DOHH2 (cell line): ENCODE measurements around the gene CSNK1G2.

Experiments
- H3F3A ChIP-seq: fragments of 200-600 bp; sonication (generic), shearing (Covaris generic); 2 replicates; pipeline ENCODE4 v1.6.0; 2016; ENCODE audit warnings: antibody characterized with exemption, mild to moderate bottlenecking; ENCODE audit not compliant: control insufficient read depth, insufficient read depth
- H3K27ac ChIP-seq: fragments of 200-600 bp; sonication (generic); 2 replicates; pipeline ENCODE4 v1.5.1; 2014; ENCODE audit warnings: low read depth, mild to moderate bottlenecking, low read length, moderate library complexity
- H3K27me3 ChIP-seq: fragments of 200-600 bp; sonication (generic); 2 replicates; pipeline ENCODE4 v1.6.1; 2014; ENCODE audit warnings: mild to moderate bottlenecking, low read length, mixed read lengths; ENCODE audit not compliant: control insufficient read depth
- H3K36me3 ChIP-seq: fragments of 200-600 bp; sonication (generic); 2 replicates; pipeline ENCODE4 v1.6.1; 2014; ENCODE audit warnings: mild to moderate bottlenecking, low read length, moderate library complexity, mixed read lengths; ENCODE audit not compliant: control insufficient read depth
- H3K4me1 ChIP-seq: fragments of 200-600 bp; sonication (generic); 2 replicates; pipeline ENCODE4 v1.6.1; 2014; ENCODE audit warnings: mild to moderate bottlenecking, low read length, mixed read lengths; ENCODE audit not compliant: control insufficient read depth
- H3K4me2 ChIP-seq: fragments of 200-600 bp; sonication (generic); 2 replicates; pipeline ENCODE4 v1.6.0; 2014; ENCODE audit warnings: mild to moderate bottlenecking, low read length, moderate library complexity
- H3K4me3 ChIP-seq: fragments of 200-600 bp; sonication (generic); 2 replicates; pipeline ENCODE4 v1.5.1; 2014; ENCODE audit warnings: mild to moderate bottlenecking, low read length, mixed read lengths
- H3K79me2 ChIP-seq: fragments of 200-600 bp; sonication (generic); 2 replicates; pipeline ENCODE4 v1.6.1; 2014; ENCODE audit warnings: mild to moderate bottlenecking, low read length, mixed read lengths; ENCODE audit not compliant: control insufficient read depth
- H3K9me2 ChIP-seq: fragments of 200-600 bp; sonication (generic); replicated peaks from 2 replicates; pipeline ENCODE4 v1.6.1; 2014; ENCODE audit warnings: mild to moderate bottlenecking, low read length, mixed read lengths; ENCODE audit not compliant: control insufficient read depth
- H3K9me3 ChIP-seq: fragments of 200-600 bp; sonication (generic); 2 replicates; pipeline ENCODE4 v1.6.1; 2014; ENCODE audit warnings: antibody characterized with exemption, low read length, mixed read lengths; ENCODE audit not compliant: control insufficient read depth, insufficient read depth
- H4K20me1 ChIP-seq: fragments of 200-600 bp; sonication (generic); 2 replicates; pipeline ENCODE4 v1.6.0; 2014; ENCODE audit warnings: low read depth, mild to moderate bottlenecking, antibody characterized with exemption, low read length, moderate library complexity; ENCODE audit not compliant: control insufficient read depth, insufficient read depth
- EZH2phosphoT487 ChIP-seq: fragments of 200-600 bp; sonication (generic); IDR thresholded peaks from 2 replicates; pipeline ENCODE4 v1.6.1; 2017; ENCODE audit warnings: borderline replicate concordance, mild to moderate bottlenecking, antibody characterized with exemption, low read length, moderate library complexity, mixed read lengths
- TF ChIP-seq, protein P1 (sequence below): fragments of 200-600 bp; sonication (generic); IDR thresholded peaks from one replicate; pipeline ENCODE4 v1.5.1; 2014; ENCODE audit warnings: antibody characterized with exemption, mild to moderate bottlenecking, low read depth, low read length; ENCODE audit not compliant: poor library complexity, severe bottlenecking

Gene CSNK1G2

GRCh38 chr19:1912760-1913505, 28.0 kb upstream of the CSNK1G2 start:
- Histone ChIP-seq H3K27me3 (no peaks in the 10 kb centered on the region), H3K4me2 (no peak overlapping the region), H3K9me2 (no peaks in the 10 kb centered on the region), H3K79me2 (peaks cover 63% of the 10 kb centered on the region), H3F3A (no peaks in the 10 kb centered on the region), H3K27ac (no peak overlapping the region), H3K4me1 (no peaks in the 10 kb centered on the region), H3K36me3 (peaks cover 12% of the 10 kb centered on the region), H4K20me1 (0 out of 2 replicates have a peak, but pooled peaks cover 4% of the 10 kb centered on the region), H3K4me3 (no peak overlapping the region), H3K9me3 (no peaks in the 10 kb centered on the region)
- TF ChIP-seq, protein P1, sequence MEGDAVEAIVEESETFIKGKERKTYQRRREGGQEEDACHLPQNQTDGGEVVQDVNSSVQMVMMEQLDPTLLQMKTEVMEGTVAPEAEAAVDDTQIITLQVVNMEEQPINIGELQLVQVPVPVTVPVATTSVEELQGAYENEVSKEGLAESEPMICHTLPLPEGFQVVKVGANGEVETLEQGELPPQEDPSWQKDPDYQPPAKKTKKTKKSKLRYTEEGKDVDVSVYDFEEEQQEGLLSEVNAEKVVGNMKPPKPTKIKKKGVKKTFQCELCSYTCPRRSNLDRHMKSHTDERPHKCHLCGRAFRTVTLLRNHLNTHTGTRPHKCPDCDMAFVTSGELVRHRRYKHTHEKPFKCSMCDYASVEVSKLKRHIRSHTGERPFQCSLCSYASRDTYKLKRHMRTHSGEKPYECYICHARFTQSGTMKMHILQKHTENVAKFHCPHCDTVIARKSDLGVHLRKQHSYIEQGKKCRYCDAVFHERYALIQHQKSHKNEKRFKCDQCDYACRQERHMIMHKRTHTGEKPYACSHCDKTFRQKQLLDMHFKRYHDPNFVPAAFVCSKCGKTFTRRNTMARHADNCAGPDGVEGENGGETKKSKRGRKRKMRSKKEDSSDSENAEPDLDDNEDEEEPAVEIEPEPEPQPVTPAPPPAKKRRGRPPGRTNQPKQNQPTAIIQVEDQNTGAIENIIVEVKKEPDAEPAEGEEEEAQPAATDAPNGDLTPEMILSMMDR: no peak
- TF ChIP-seq EZH2phosphoT487: no peak

DNA sequence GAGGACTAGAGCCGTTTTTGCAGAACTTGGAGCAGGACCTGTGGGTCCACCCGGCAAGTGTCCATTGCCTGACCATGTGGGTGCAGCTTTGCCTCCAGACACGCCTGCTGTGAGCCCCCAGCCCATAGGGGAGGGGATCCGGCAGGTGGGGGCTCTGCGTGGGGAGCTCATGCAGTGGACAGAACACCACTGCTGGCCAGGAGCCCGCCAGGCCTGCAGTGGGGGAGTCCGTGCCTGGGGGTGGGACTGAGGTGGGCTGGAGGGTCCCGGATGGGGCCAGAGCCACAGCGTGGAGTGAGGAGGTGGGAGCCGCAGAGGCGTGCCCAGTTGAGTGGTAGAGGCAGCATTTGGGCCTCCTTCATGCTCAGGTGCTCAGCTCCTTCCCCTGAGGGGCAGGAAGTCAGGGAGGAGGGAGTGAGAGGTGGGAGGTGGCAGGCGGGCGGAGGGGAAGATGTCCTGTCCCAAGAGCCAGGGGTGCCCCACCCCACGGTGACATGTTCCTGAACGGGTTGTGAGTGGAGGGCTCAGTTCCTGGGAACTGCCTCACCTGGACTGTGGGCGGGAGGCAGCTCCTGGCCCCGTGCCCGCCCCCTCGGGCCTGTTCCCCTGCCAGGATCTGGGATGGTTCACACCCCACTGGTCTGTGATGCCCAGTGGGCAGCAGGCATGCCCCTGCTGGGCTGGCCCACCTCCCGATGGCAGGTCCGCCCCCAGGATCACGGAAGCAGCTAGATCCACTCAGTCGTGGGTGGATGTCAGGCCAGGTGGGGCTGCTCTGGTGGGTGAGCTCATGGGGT, 27.0 kb upstream of the CSNK1G2 start:
- Histone ChIP-seq H3K4me3 (no peak overlapping the region), H3K36me3 (peaks cover 12% of the 10 kb centered on the region), H3K4me1 (no peaks in the 10 kb centered on the region), H3F3A (no peaks in the 10 kb centered on the region), H3K9me2 (no peaks in the 10 kb centered on the region), H3K79me2 (peaks cover 53% of the 10 kb centered on the region), H3K27ac (no peak overlapping the region), H3K4me2 (no peak overlapping the region), H3K27me3 (no peaks in the 10 kb centered on the region), H4K20me1 (0 out of 2 replicates have a peak, but pooled peaks cover 4% of the 10 kb centered on the region), H3K9me3 (no peaks in the 10 kb centered on the region)
- TF ChIP-seq, protein P1: no peak
- TF ChIP-seq EZH2phosphoT487: no peak

DNA sequence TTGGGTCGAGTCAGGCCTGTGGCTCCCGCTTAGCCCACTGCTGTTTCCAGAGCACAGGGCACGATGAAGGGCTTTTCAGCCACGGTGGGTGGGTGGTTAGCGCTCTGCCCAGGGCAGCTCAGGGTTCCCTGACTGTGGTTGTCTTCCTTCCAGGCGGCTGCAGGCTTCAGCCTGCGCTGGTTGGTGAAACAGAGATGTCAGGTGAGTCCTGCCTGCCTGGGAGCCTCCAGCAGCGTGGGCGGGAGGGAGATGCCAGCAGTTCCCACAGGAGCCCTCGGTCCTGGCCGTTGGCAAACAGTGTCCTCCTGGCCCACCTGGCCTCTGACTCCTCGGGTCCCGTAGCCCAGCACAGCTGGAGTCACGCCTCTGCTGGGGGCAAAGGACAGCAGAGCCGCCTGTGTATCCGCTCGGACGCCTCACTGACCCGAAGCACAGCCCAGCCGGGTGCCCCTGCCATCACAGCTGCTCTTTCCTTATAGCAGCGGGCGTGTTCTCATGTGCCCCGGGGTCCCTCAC, 26.1 kb upstream of the CSNK1G2 start:
- no peaks in the 10 kb centered on the region for H3K4me1 ChIP-seq
- no peak overlapping the region for H3K27ac ChIP-seq
- H3K36me3 ChIP-seq: peaks cover 12% of the 10 kb centered on the region

More for the DNA sequence above, 26.1 kb upstream of the CSNK1G2 start:
- Histone ChIP-seq H3K9me2 (no peaks in the 10 kb centered on the region), H3K4me3 (no peak overlapping the region), H3K79me2 (peaks cover 44% of the 10 kb centered on the region), H3K27me3 (no peaks in the 10 kb centered on the region), H3F3A (no peaks in the 10 kb centered on the region), H3K4me2 (no peak overlapping the region), H3K9me3 (no peaks in the 10 kb centered on the region), H4K20me1 (0 out of 2 replicates have a peak, but pooled peaks cover 4% of the 10 kb centered on the region)
- TF ChIP-seq, protein P1: no peak
- TF ChIP-seq EZH2phosphoT487: no peak
